GM12891 (cell line): ENCODE results near the gene GRAMD1B.
A peak's percentile ranks its signal among the peaks of the same experiment; 100 is the strongest.

Source experiments
- DNase-seq: peaks from one replicate; pipeline ENCODE4 v3.0.0; 2011; ENCODE audit warnings: low spot score; ENCODE audit not compliant: insufficient read length
- FAIRE-seq: peaks from 2 replicates; lab custom pipeline; 2011; peaks lifted over from hg19 to GRCh38; lab: Jason Lieb, UNC
- PAX5 ChIP-seq: IDR thresholded peaks from 2 replicates; pipeline ENCODE4 v1.6.1; 2011; ENCODE audit warnings: low read length, moderate library complexity, mild to moderate bottlenecking; ENCODE audit not compliant: insufficient read depth, severe bottlenecking
- POLR2A ChIP-seq: IDR thresholded peaks from 2 replicates; pipeline ENCODE4 v1.6.1; 2011; ENCODE audit warnings: low read depth, low read length, control low read depth
- POLR2AphosphoS5 ChIP-seq: IDR thresholded peaks from 2 replicates; pipeline ENCODE4 v1.6.1; 2011; ENCODE audit warnings: low read depth, low read length, control low read depth
- POU2F2 ChIP-seq: IDR thresholded peaks from 2 replicates; pipeline ENCODE4 v1.6.1; 2011; ENCODE audit warnings: low read depth, mild to moderate bottlenecking, control low read depth, low read length, moderate library complexity
- SPI1 ChIP-seq: IDR thresholded peaks from 2 replicates; pipeline ENCODE4 v1.6.1; 2011; ENCODE audit warnings: low read depth, low read length, control low read depth
- TAF1 ChIP-seq: IDR thresholded peaks from 2 replicates; pipeline ENCODE4 v1.6.1; 2011; ENCODE audit warnings: low read depth, low read length, control low read depth

GRAMD1B gene

DNA sequence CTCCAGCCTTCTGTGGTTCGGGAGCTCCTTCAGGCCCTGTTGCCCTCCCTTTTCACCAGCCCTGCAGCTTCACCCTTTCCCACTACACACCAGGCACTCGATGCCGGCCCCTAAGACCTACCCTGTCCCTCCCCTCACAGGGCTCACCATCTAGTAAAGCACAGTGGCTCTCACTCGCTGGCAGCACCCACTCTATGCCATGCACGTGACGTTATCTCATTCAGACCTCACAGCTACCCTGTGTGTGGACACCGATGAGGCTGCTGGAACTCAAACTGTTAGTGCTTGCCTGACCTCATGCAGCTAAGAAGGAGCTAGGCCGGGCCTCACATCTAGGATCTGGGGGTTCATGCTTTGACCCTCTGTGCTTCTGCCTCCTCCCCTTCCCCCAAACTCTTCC is 178.9 kb downstream of the GRAMD1B start:
- FAIRE-seq (no peak), DNase-seq (no peak)
- TF ChIP-seq POU2F2 (no peak), PAX5 (no peak), SPI1 (no peak), POLR2A (no peak), TAF1 (no peak), POLR2AphosphoS5 (no peak)

DNA sequence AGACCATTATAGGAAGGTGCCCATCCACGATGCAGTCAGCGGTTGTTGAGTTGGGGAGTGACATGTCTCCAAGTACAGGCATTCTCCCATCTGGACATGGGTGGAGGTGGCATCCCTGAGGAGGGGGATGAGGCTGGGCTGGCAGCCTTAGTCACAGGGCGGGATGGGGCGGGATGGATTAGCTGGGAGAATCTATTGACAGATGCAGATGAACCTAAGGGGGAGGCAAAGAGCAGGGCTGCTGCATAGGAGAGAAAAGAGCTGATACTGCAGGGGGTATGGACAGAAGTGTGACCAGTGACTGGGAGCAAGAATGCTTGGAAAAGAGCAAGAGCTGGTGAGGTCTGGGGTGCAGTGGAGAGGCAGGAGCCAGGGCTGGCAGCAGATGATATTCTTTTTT is 181.6 kb downstream of the GRAMD1B start:
- no peak for DNase-seq
- FAIRE-seq: no peak
- TF ChIP-seq POLR2AphosphoS5: no peak
- TF ChIP-seq TAF1: no peak
- no peak for TF ChIP-seq PAX5
- TF ChIP-seq POLR2A: no peak

DNA sequence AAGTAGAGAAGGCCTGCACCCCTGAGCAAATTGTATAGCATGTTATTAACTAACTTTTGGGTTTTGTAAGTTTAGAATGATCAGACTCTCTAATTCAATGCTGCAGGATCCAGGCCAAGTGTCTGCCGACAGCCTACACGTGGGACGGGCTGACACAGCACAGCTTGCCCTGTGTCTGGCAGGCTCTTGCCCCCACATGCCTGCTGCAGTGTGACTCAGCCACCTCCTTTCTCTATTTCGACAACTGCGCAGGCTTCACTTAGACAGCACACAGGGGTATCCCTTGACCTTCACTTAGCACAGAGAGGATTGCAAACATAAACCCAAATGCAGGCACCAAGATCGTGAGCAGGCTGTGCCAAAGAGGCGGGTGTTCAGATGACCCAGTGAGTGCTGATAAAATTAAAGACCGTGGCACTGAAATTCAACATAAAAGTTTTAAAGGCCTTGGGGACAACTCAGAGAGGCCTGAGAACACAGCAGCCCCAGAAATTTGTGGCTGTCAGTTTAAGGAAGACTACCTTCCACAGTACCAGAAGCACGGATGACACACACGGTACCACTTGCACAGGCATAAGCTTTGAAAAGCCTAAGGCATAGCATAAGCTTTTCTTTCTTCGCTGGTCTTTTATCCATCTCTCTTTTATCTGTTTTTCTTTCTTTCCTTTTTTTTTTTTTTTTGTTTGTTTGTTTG is 186.6 kb downstream of the GRAMD1B start:
- DNase-seq (no peak), FAIRE-seq (no peak)
- no peak for TF ChIP-seq POLR2A
- no peak for TF ChIP-seq POLR2AphosphoS5
- no peak for TF ChIP-seq TAF1
- no peak for TF ChIP-seq POU2F2
- no peak for TF ChIP-seq SPI1
- TF ChIP-seq PAX5: no peak

DNA sequence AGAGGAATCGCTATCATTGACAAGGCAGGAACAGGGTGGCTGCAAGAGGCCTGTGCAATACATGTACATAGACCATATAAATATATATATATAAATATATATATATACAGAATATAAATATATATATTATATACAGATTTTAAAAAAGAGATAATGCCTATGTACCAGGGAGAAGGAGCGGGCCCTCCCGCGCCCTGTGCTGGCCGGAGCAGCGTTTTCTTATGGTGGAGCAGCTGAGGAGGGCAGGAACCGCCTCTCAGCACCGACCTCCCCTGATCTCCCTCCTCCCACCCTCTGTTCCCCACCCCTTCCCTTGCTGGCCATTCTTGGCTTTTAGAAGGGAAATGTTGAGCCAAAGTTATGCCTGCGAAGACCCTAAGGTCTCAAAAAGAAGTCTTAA is 192.5 kb downstream of the GRAMD1B start:
- TF ChIP-seq POU2F2 (no peak), SPI1 (no peak), POLR2AphosphoS5 (no peak), POLR2A (no peak), TAF1 (no peak), PAX5 (no peak)
- FAIRE-seq (no peak), DNase-seq (no peak)

DNA sequence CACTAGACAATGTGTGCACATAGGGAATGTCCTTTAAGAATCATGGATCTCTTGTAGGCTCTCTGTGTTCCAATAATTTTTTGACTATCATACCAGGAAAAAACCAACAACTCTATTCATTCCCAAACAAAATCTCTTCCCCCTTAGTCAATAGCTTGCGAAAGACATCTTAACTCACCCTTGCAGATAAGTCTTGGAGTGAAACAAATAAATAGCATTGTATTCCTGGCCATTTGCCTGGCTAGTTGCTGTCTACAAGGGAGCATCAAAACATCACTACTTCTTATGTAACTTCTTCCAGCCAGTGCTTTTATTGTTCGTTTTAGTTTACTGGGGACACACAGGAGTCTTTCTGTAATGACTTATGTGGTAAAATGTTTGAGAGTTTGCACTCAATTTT is 194.9 kb downstream of the GRAMD1B start:
- TF ChIP-seq PAX5: no peak
- TF ChIP-seq TAF1: no peak
- TF ChIP-seq POLR2A: no peak
- FAIRE-seq (no peak), DNase-seq (no peak)

DNA sequence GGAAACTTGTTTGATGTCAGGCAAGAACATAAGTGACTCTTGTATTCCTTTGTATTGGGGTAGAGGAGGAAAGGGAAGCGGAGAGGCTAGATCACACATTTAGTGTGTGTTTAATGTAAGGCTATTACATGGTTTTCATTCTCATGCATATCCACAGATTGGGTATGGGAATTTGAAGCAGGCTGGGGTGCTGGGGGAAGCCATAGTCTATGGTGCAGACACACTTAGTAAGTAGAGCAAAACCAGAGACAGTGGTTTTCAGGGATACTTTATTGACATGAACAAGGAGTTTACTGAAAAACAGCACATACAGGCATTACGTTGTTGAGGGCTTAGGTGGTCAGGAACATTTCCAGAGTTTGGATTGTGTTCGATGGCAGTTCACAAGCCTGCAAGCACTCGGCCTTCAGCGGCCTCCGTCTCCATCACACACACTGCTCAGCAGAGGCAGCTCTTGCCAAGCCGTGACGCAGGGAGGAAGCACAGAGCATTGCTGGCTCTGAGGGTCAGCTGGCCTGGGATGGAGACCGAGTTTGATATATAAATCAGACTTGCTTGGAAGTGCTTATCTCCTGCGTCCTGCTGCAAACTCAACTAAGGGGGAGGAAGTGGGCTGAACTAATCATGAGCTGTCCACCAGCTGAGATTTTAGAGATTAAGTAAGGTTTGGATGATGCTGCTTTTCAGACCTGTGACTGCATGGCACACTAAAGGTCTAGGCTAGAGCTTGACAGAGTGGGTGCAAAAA is 199.0 kb downstream of the GRAMD1B start:
- FAIRE-seq: no peak
- TF ChIP-seq TAF1: no peak
- no peak for TF ChIP-seq POU2F2
- peak; percentile 38; the same call in 1 of the 2 replicates for TF ChIP-seq POLR2AphosphoS5
- TF ChIP-seq POLR2A: 0 out of 2 replicates have a peak, but pooled peaks have one; percentile 4
- no peak for DNase-seq

DNA sequence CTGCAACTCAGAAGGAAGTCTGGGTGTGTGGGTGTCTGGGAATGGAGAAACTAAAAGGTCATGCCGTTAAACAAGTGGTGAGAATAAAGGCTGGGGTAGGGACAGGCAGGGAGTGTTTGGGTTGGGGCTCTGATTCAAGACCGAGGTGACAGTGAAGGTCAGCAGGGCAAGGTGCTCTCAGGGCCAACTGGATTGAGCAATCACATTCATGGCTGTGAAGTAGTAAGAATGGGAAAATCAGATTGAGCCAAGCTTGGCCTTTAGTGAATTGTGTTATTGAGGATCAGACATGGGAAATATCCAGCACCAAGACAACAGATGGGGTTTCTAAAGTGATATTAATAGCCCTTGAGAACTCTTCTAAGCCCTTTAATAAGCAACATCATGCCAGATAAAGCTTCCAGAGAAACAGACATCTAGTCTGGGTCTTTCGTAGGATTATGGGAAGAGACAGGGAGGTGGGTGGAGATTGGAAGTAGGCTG is 200.1 kb downstream of the GRAMD1B start:
- FAIRE-seq: no peak

DNA sequence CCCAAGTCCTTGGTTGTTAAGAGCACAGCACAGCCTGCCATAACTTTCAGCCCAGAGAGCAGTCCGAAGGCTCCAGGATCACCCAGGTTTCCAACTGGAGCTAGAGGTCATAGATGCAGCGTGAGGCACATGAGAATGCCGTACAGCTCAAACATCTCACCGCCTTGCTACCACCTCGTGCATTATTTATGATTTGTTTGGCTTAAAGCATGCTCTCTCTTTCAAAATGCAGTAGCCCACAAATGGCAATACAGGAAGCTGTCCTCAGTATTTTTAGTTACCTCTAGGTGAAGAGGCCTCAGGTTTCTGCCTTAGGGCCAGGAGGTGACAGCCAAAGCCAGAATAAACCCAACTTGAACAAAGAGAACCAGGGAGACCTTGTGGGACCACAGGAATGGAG is 210.0 kb downstream of the GRAMD1B start:
- FAIRE-seq (no peak), DNase-seq (no peak)
- TF ChIP-seq PAX5 (no peak), POLR2A (no peak), TAF1 (no peak), SPI1 (no peak), POLR2AphosphoS5 (no peak), POU2F2 (no peak)

More for the DNA sequence above, 200.1 kb downstream of the GRAMD1B start:
- DNase-seq: no peak
- TF ChIP-seq POLR2AphosphoS5 (no peak), SPI1 (no peak), POLR2A (no peak), PAX5 (no peak), TAF1 (no peak), POU2F2 (no peak)

DNA sequence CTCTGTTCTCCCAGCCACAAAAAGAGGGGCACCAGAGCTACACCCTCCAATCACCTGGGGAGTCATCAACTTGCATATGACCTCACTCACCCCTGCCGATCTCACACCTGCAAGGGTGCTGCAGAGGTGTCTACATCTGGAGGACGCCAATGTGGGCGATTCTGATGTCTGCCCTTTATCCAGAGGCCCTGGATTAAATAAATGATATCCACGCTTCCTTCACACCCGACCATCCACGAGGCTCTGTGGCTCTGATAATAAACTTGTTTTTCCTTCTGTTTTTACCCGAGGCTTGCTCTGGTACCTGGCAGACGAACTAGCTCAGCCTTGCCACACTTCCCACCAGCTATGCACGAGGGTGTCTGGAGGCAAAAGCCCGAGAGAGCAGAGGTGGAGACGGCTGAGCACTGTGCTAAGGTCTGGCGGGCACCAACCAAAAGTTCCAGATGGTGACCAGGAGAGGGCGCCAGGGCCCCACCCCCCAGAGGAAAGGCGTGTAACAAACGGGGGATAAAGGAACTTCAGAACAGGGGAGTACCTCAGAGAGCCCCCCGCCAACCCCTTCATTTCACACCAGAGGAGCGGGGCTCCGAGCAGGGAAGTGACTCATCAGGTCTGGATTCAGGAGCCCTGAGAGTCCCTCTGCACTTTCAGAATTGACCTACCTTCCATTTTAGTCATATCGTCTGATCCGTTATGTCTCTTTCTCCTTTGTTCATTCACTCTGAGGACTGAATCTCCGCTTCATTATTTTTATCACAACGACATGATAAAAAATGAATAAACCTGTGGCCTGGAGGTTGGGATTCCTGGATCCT is 210.8 kb downstream of the GRAMD1B start:
- TF ChIP-seq POLR2A: no peak
- no peak for TF ChIP-seq SPI1
- no peak for TF ChIP-seq POU2F2
- no peak for TF ChIP-seq TAF1
- no peak for TF ChIP-seq POLR2AphosphoS5
- no peak for TF ChIP-seq PAX5
- FAIRE-seq (peak; percentile 9), DNase-seq (peak; percentile 55)
